KOPT-K1 (cell line): Measurements from ENCODE around the gene MAJIN.

Experiments used
- H3K27ac ChIP-seq: fragments of 200-600 bp; sonication (generic); 2 replicates; pipeline ENCODE4 v1.5.1; 2016; ENCODE audit warnings: antibody characterized with exemption, mild to moderate bottlenecking, low read depth, low read length; ENCODE audit not compliant: poor library complexity, severe bottlenecking
- H3K36me3 ChIP-seq: fragments of 200-600 bp; sonication (generic); 2 replicates; pipeline ENCODE4 v1.5.1; 2017; ENCODE audit warnings: antibody characterized with exemption, mild to moderate bottlenecking, low read length, moderate library complexity; ENCODE audit not compliant: insufficient read depth
- H3K9me3 ChIP-seq: fragments of 200-600 bp; sonication (generic); 2 replicates; pipeline ENCODE4 v1.5.1; 2017; ENCODE audit warnings: antibody characterized with exemption, low read length, mild to moderate bottlenecking; ENCODE audit not compliant: insufficient read depth, poor library complexity, severe bottlenecking

The MAJIN gene

GRCh38 chr11:64900263-64900678 lies 71.6 kb downstream of the MAJIN start:
- peaks cover 61% of the 10 kb centered on the region for H3K36me3 ChIP-seq

GRCh38 chr11:64898541-64898940 lies 73.4 kb downstream of the MAJIN start:
- no peak overlapping the region for H3K27ac ChIP-seq
- peaks cover 65% of the 10 kb centered on the region for H3K36me3 ChIP-seq
- H3K9me3 ChIP-seq = no peaks in the 10 kb centered on the region

More at GRCh38 chr11:64900263-64900678, 71.6 kb downstream of the MAJIN start:
- no peaks in the 10 kb centered on the region for H3K9me3 ChIP-seq
- no peak overlapping the region for H3K27ac ChIP-seq

GRCh38 chr11:64898076-64898445 lies 73.8 kb downstream of the MAJIN start:
- peaks cover 60% of the 10 kb centered on the region for H3K36me3 ChIP-seq
- H3K27ac ChIP-seq = no peak overlapping the region
- H3K9me3 ChIP-seq = no peaks in the 10 kb centered on the region

GRCh38 chr11:64897381-64898075 lies 74.4 kb downstream of the MAJIN start:
- Histone ChIP-seq H3K9me3 (no peaks in the 10 kb centered on the region), H3K27ac (no peak overlapping the region), H3K36me3 (peaks cover 58% of the 10 kb centered on the region)

GRCh38 chr11:64896448-64897022 lies 75.4 kb downstream of the MAJIN start:
- Histone ChIP-seq H3K9me3 (no peaks in the 10 kb centered on the region), H3K27ac (no peak overlapping the region), H3K36me3 (peaks cover 49% of the 10 kb centered on the region)

- H3K36me3 ChIP-seq = peaks cover 36% of the 10 kb centered on the region; the same call in 1 of the 2 replicates
- no peak overlapping the region for H3K27ac ChIP-seq
- H3K9me3 ChIP-seq = no peaks in the 10 kb centered on the region
Observed at GRCh38 chr11:64894812-64895452, 77.0 kb downstream of the MAJIN start.

GRCh38 chr11:64894070-64894811 lies 77.7 kb downstream of the MAJIN start:
- Histone ChIP-seq H3K9me3 (no peaks in the 10 kb centered on the region), H3K36me3 (peaks cover 35% of the 10 kb centered on the region; the same call in 1 of the 2 replicates), H3K27ac (no peak overlapping the region)

GRCh38 chr11:64893194-64894069 lies 78.5 kb downstream of the MAJIN start:
- H3K36me3 ChIP-seq = peaks cover 34% of the 10 kb centered on the region; the same call in 1 of the 2 replicates
- H3K27ac ChIP-seq = no peak overlapping the region
- H3K9me3 ChIP-seq = no peaks in the 10 kb centered on the region

GRCh38 chr11:64892838-64893193 lies 79.1 kb downstream of the MAJIN start:
- H3K27ac ChIP-seq = no peak overlapping the region
- H3K36me3 ChIP-seq = peaks cover 28% of the 10 kb centered on the region; the same call in 1 of the 2 replicates
- no peaks in the 10 kb centered on the region for H3K9me3 ChIP-seq

GRCh38 chr11:64892411-64892831 lies 79.5 kb downstream of the MAJIN start:
- Histone ChIP-seq H3K36me3 (peaks cover 24% of the 10 kb centered on the region; the same call in 1 of the 2 replicates), H3K27ac (no peak overlapping the region), H3K9me3 (no peaks in the 10 kb centered on the region)

GRCh38 chr11:64891880-64892279 lies 80.0 kb downstream of the MAJIN start:
- no peaks in the 10 kb centered on the region for H3K9me3 ChIP-seq
- no peak overlapping the region for H3K27ac ChIP-seq

GRCh38 chr11:64891215-64891848 lies 80.6 kb downstream of the MAJIN start:
- Histone ChIP-seq H3K36me3 (peaks cover 15% of the 10 kb centered on the region; the same call in 1 of the 2 replicates), H3K27ac (no peak overlapping the region), H3K9me3 (no peaks in the 10 kb centered on the region)

More at GRCh38 chr11:64891880-64892279, 80.0 kb downstream of the MAJIN start:
- H3K36me3 ChIP-seq = peaks cover 18% of the 10 kb centered on the region; the same call in 1 of the 2 replicates

- Histone ChIP-seq H3K9me3 (no peaks in the 10 kb centered on the region), H3K36me3 (0 out of 2 replicates have a peak, but pooled peaks cover 8% of the 10 kb centered on the region), H3K27ac (no peak overlapping the region)
Observed at GRCh38 chr11:64890522-64890939, 81.4 kb downstream of the MAJIN start.
